ENCODE measurements around the gene CAMTA1.

GRCh38 chr1:7434566-7434965 lies 649.3 kb downstream of the CAMTA1 start:
- TF ChIP-seq CTCF (IDR thresholded peaks at IDR 0.05; ENCODE audit: low read length) (no peak), EZH2phosphoT487 (IDR thresholded peaks at IDR 0.05; ENCODE audit: low read length) (no peak)
